ENCODE measurements around the gene VCX. TPM values are rescaled to one million over a fixed set of nuclear protein-coding genes. Genes with fewer than 3 reads are reported as not detected.

Gene VCX
- total and polyA plus RNA-seq, 5 donors from 2014 or later: not detected

GRCh38 chrX:7876957-7877356, 34.0 kb downstream of the VCX start:
- Histone ChIP-seq H3K27ac (ENCODE audit: insufficient read depth, low read length, poor library complexity, severe bottlenecking) (no peak overlapping the region), H3K27me3 (ENCODE audit: control insufficient read depth, insufficient read depth, low read length) (no peaks in the 10 kb centered on the region), H3K9me3 (ENCODE audit: control insufficient read depth in 2 of 2, low read length in 2 of 2) (no peaks in the 10 kb centered on the region), H3K4me3 (ENCODE audit: low read depth, low read length) (no peak overlapping the region), H3K4me1 (ENCODE audit: control insufficient read depth, insufficient read depth, low read length, poor library complexity, severe bottlenecking) (no peaks in the 10 kb centered on the region), H3K36me3 (ENCODE audit: control insufficient read depth, insufficient read depth, low read length) (no peaks in the 10 kb centered on the region)
- DNase-seq (no peak), ATAC-seq (ENCODE audit: low read depth in 2 of 2) (no peak)
- Mint-ChIP-seq H3K27ac (no peak overlapping the region), H3K4me1 (no peaks in the 10 kb centered on the region), H3K27me3 (no peaks in the 10 kb centered on the region), H3K4me3 (no peak overlapping the region), H3K9me3 (peaks cover 0 to 4% (median 0%) of the 10 kb centered on the region in 7 donors), H3K36me3 (no peaks in the 10 kb centered on the region)

- no peaks in the 10 kb centered on the region for H3K36me3 Mint-ChIP-seq
Measured at GRCh38 chrX:7889135-7889534, 46.2 kb downstream of the VCX start.

GRCh38 chrX:7889680-7890079, 46.7 kb downstream of the VCX start:
- no peaks in the 10 kb centered on the region for H3K27me3 Mint-ChIP-seq
- no peak overlapping the region for H3K4me3 ChIP-seq (ENCODE audit: low read depth, low read length)
- no peaks in the 10 kb centered on the region for H3K36me3 Mint-ChIP-seq
- peaks cover 0 to 9% (median 2%) of the 10 kb centered on the region in 7 donors for H3K9me3 Mint-ChIP-seq
- H3K27me3 ChIP-seq (ENCODE audit: control insufficient read depth, insufficient read depth, low read length): no peaks in the 10 kb centered on the region
- no peak overlapping the region for H3K27ac Mint-ChIP-seq
- no peaks in the 10 kb centered on the region for H3K9me3 ChIP-seq (ENCODE audit: control insufficient read depth in 2 of 2, low read length in 2 of 2)
- no peak overlapping the region for H3K27ac ChIP-seq (ENCODE audit: insufficient read depth, low read length, poor library complexity, severe bottlenecking)
- H3K36me3 ChIP-seq (ENCODE audit: control insufficient read depth, insufficient read depth, low read length): no peaks in the 10 kb centered on the region
- ATAC-seq (ENCODE audit: low read depth in 2 of 2) (no peak), DNase-seq (no peak)
- no peaks in the 10 kb centered on the region for H3K4me1 Mint-ChIP-seq
- no peak overlapping the region for H3K4me3 Mint-ChIP-seq
- no peaks in the 10 kb centered on the region for H3K4me1 ChIP-seq (ENCODE audit: control insufficient read depth, insufficient read depth, low read length, poor library complexity, severe bottlenecking)

More at GRCh38 chrX:7889135-7889534, 46.2 kb downstream of the VCX start:
- Mint-ChIP-seq H3K27me3 (no peaks in the 10 kb centered on the region), H3K9me3 (peaks cover 0 to 9% (median 2%) of the 10 kb centered on the region in 7 donors), H3K4me3 (no peak overlapping the region), H3K27ac (no peak overlapping the region), H3K4me1 (no peaks in the 10 kb centered on the region)
- H3K27ac ChIP-seq (ENCODE audit: insufficient read depth, low read length, poor library complexity, severe bottlenecking): no peak overlapping the region
- DNase-seq: peak in 1 of 3 donors; percentile 5
- no peaks in the 10 kb centered on the region for H3K9me3 ChIP-seq (ENCODE audit: control insufficient read depth in 2 of 2, low read length in 2 of 2)
- no peaks in the 10 kb centered on the region for H3K36me3 ChIP-seq (ENCODE audit: control insufficient read depth, insufficient read depth, low read length)
- ATAC-seq (ENCODE audit: low read depth in 2 of 2): no peak
- no peaks in the 10 kb centered on the region for H3K27me3 ChIP-seq (ENCODE audit: control insufficient read depth, insufficient read depth, low read length)
- H3K4me3 ChIP-seq (ENCODE audit: low read depth, low read length): no peak overlapping the region
- H3K4me1 ChIP-seq (ENCODE audit: control insufficient read depth, insufficient read depth, low read length, poor library complexity, severe bottlenecking): no peaks in the 10 kb centered on the region

DNA sequence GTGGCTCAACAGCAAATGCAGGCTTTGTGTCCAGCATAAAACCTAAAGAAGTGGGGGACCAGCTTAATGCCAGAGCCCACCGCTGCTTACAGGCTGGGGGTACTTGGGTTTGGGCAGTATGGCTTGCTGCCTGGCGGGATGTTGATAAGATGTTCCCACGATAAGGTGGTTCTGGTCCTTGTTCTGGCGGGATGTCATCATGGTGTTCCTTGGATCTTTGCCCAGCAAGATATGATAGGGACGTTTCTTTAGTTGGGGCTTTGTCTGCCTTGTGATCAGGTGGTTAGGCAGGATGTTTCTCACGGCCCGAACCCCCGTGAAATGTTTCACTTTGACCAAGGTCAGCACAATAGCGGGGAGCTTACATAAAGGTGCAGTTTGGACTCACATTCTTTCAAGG, 49.0 kb downstream of the VCX start:
- Mint-ChIP-seq H3K4me3 (no peak overlapping the region), H3K27me3 (no peaks in the 10 kb centered on the region), H3K4me1 (no peaks in the 10 kb centered on the region), H3K27ac (no peak overlapping the region), H3K36me3 (peaks cover 7% of the 10 kb centered on the region), H3K9me3 (peaks cover 0 to 5% (median 0%) of the 10 kb centered on the region in 7 donors)
- Histone ChIP-seq H3K4me1 (ENCODE audit: control insufficient read depth, insufficient read depth, low read length, poor library complexity, severe bottlenecking) (no peaks in the 10 kb centered on the region), H3K27ac (ENCODE audit: insufficient read depth, low read length, poor library complexity, severe bottlenecking) (no peak overlapping the region), H3K27me3 (ENCODE audit: control insufficient read depth, insufficient read depth, low read length) (no peaks in the 10 kb centered on the region), H3K36me3 (ENCODE audit: control insufficient read depth, insufficient read depth, low read length) (no peaks in the 10 kb centered on the region), H3K4me3 (ENCODE audit: low read depth, low read length) (no peak overlapping the region), H3K9me3 (ENCODE audit: control insufficient read depth in 2 of 2, low read length in 2 of 2) (no peaks in the 10 kb centered on the region)
- DNase-seq (no peak), ATAC-seq (ENCODE audit: low read depth in 2 of 2) (no peak)

Other genes with a start within 250 kb of the VCX start
- 2.8 TPM for gene PNPLA4, start 84.2 kb downstream of the VCX start, total RNA-seq
- 10 to 100 TPM; 11.2 to 15.5 (median 12.7) TPM for gene PNPLA4, start 84.2 kb downstream of the VCX start, polyA plus RNA-seq

Measured in CD4-positive, CD25-positive, alpha-beta regulatory T cell (primary cell).